Smooth muscle cell (in vitro differentiated cells): ENCODE data around the gene JAKMIP2. TPM values are rescaled to one million over a fixed set of nuclear protein-coding genes. Genes with fewer than 3 reads are reported as not detected.
"Not testable (repeated sequence)": the region's sequence is repeated elsewhere in the genome, so short reads cannot be mapped to it uniquely, and the experiment has no call there.

Source experiments
- DNase-seq: peaks from one replicate; lab custom pipeline; 2025; ENCODE audit not compliant: unreplicated experiment; lab: John Stamatoyannopoulos, UW
- H2AFZ ChIP-seq: fragments of 200-600 bp; sonication (generic); 2 replicates; pipeline ENCODE4 v1.6.0; 2016; ENCODE audit warnings: antibody characterized with exemption, low read depth, mild to moderate bottlenecking
- H3F3A ChIP-seq: fragments of 200-600 bp; sonication (generic); 2 replicates; pipeline ENCODE4 v1.6.0; 2017; ENCODE audit warnings: antibody characterized with exemption, low read depth
- H3K27ac ChIP-seq: fragments of 200-600 bp; sonication (generic); 2 replicates; pipeline ENCODE4 v1.5.1; 2016; ENCODE audit warnings: low read depth, mild to moderate bottlenecking
- H3K27me3 ChIP-seq: fragments of 200-600 bp; sonication (generic); 2 replicates; pipeline ENCODE4 v1.6.1; 2016; ENCODE audit warnings: low read depth, mild to moderate bottlenecking
- H3K36me3 ChIP-seq: fragments of 200-600 bp; sonication (generic); 2 replicates; pipeline ENCODE4 v1.5.1; 2016; ENCODE audit warnings: low read depth
- H3K4me1 ChIP-seq: fragments of 200-600 bp; sonication (generic); 2 replicates; pipeline ENCODE4 v1.5.1; 2016; ENCODE audit warnings: low read depth
- H3K4me2 ChIP-seq: fragments of 200-600 bp; sonication (generic); 2 replicates; pipeline ENCODE4 v1.6.0; 2016; ENCODE audit warnings: mild to moderate bottlenecking
- H3K4me3 ChIP-seq: fragments of 200-600 bp; sonication (generic); 2 replicates; pipeline ENCODE4 v1.5.1; 2016; ENCODE audit warnings: mild to moderate bottlenecking
- H3K79me2 ChIP-seq: fragments of 200-600 bp; sonication (generic); 2 replicates; pipeline ENCODE4 v1.6.0; 2016; ENCODE audit warnings: low read depth, mild to moderate bottlenecking
- H3K9ac ChIP-seq: fragments of 200-600 bp; sonication (generic); 2 replicates; pipeline ENCODE4 v1.6.0; 2016; ENCODE audit warnings: low read depth
- H3K9me3 ChIP-seq: fragments of 200-600 bp; sonication (generic); replicated peaks from 2 replicates; pipeline ENCODE4 v1.5.1; 2016; ENCODE audit warnings: low read depth
- H4K20me1 ChIP-seq: fragments of 200-600 bp; sonication (generic); 2 replicates; pipeline ENCODE4 v1.6.0; 2016; ENCODE audit warnings: low read depth
- CTCF ChIP-seq: fragments of 200-600 bp; sonication (generic); IDR thresholded peaks from 2 replicates; pipeline ENCODE4 v1.5.1; 2017; ENCODE audit warnings: borderline replicate concordance, mild to moderate bottlenecking, antibody characterized with exemption; ENCODE audit not compliant: insufficient read depth, poor library complexity, severe bottlenecking
- WGBS: methylation state at CpG from one replicate; pipeline ENCODE4 v1.1.7; 2016; ENCODE audit warnings: low lambda C conversion rate; 5-methylcytosine and 5-hydroxymethylcytosine counted together
- polyA plus RNA-seq: library from polyadenylated mRNA; unstranded; fragments of >200 nt; fragmentation: Nextera tagmentation; extraction: Ambion mirVana; gene quantifications from 2 replicates; pipeline ENCODE4 v1.2.1, GENCODE V29; 2016
- total RNA-seq: library from RNA; depleted of rRNA; stranded (reverse); fragments of >200 nt; gene quantifications from 2 replicates; pipeline ENCODE4 v1.2.3, GENCODE V29; 2014

The JAKMIP2 gene
- total RNA-seq (6.6 and 7.6 TPM in 2 replicates), polyA plus RNA-seq (2.9 and 4.1 TPM in 2 replicates)

- no peaks in the 10 kb centered on the region for H4K20me1 ChIP-seq
- H3K79me2 ChIP-seq, result peaks cover 9% of the 10 kb centered on the region
- H3K27ac ChIP-seq, result no peak within 1 kb of the TSS
- no peaks in the 10 kb centered on the region for H3K9me3 ChIP-seq
- peak within 1 kb of the TSS; percentile 87 for H3K4me2 ChIP-seq
- no peak within 1 kb of the TSS for H3K9ac ChIP-seq
- H2AFZ ChIP-seq, result peak within 1 kb of the TSS; percentile 96
- no peak for TF ChIP-seq CTCF
- no peaks in the 10 kb centered on the region for H3K27me3 ChIP-seq
- no peaks in the 10 kb centered on the region for H3K36me3 ChIP-seq
- peak; percentile 11 for DNase-seq
- H3F3A ChIP-seq, result peaks cover 4% of the 10 kb centered on the region
- H3K4me3 ChIP-seq, result peak within 1 kb of the TSS; percentile 53
- 2% methylated on average over 19 of the region's 19 CpGs for WGBS
- H3K4me1 ChIP-seq, result peaks cover 28% of the 10 kb centered on the region
Measured at GRCh38 chr5:147782110-147783028, at the start of gene JAKMIP2. JAKMIP2 (minus strand) TSS chr5:147782728; CDS start chr5:147671806, 110,922 bp downstream.

- Histone ChIP-seq H3K9ac (no peak within 1 kb of the TSS), H3K79me2 (no peaks in the 10 kb centered on the region), H3K4me3 (peak within 1 kb of the TSS; percentile 44), H3F3A (no peaks in the 10 kb centered on the region), H3K4me2 (no peak within 1 kb of the TSS), H3K27ac (no peak within 1 kb of the TSS), H4K20me1 (no peaks in the 10 kb centered on the region), H3K9me3 (no peaks in the 10 kb centered on the region), H3K36me3 (no peaks in the 10 kb centered on the region), H3K27me3 (peaks cover 12% of the 10 kb centered on the region), H2AFZ (no peak within 1 kb of the TSS), H3K4me1 (no peaks in the 10 kb centered on the region)
- 87% methylated on average over 3 of the region's 3 CpGs for WGBS
- TF ChIP-seq CTCF, result no peak
- DNase-seq, result no peak
Measured at GRCh38 chr5:147831465-147831864, 48.9 kb upstream of the JAKMIP2 start, which contains the start of gene SPINK1. SPINK1 (minus strand) TSS chr5:147831671; CDS start chr5:147831577, 94 bp downstream.

- Histone ChIP-seq H3K4me1 (no peaks in the 10 kb centered on the region), H3K4me2 (no peak overlapping the region), H3K9me3 (no peaks in the 10 kb centered on the region), H3K27me3 (peaks cover 21% of the 10 kb centered on the region), H3K27ac (no peak overlapping the region), H2AFZ (no peak overlapping the region), H3K4me3 (peak overlapping the region; percentile 44), H3F3A (no peaks in the 10 kb centered on the region), H3K79me2 (no peaks in the 10 kb centered on the region), H4K20me1 (no peaks in the 10 kb centered on the region), H3K36me3 (no peaks in the 10 kb centered on the region), H3K9ac (no peak overlapping the region)
- TF ChIP-seq CTCF, result no peak
- DNase-seq, result no peak
Measured at GRCh38 chr5:147830035-147830434, 47.5 kb upstream of the JAKMIP2 start.

GRCh38 chr5:147827017-147827416 is 44.5 kb upstream of the JAKMIP2 start:
- not testable (repeated sequence) for DNase-seq, H4K20me1 ChIP-seq, H3K4me3 ChIP-seq, H3K4me1 ChIP-seq, H3F3A ChIP-seq, H3K9ac ChIP-seq, H3K4me2 ChIP-seq, H2AFZ ChIP-seq, H3K79me2 ChIP-seq, H3K9me3 ChIP-seq, H3K27ac ChIP-seq, H3K36me3 ChIP-seq
- WGBS, result 89% methylated on average over 5 of the region's 5 CpGs
- H3K27me3 ChIP-seq, result peaks cover 21% of the 10 kb centered on the region
